K562 (cell line): ENCODE results near the gene PRDM15. TPM values are rescaled to one million over a fixed set of nuclear protein-coding genes. Genes with fewer than 3 reads are reported as not detected.

Experiments used
- CHD4 ChIP-seq: fragments of 200-600 bp; sonication (generic); IDR thresholded peaks from 3 replicates; pipeline ENCODE4 v1.6.1; 2012; ENCODE audit warnings: low read depth, mild to moderate bottlenecking, mixed read lengths, low read length, inconsistent platforms; ENCODE audit not compliant: insufficient read depth, insufficient replicate concordance, poor library complexity, severe bottlenecking
- KLF1 ChIP-seq: fragments of 450-650 bp; IDR thresholded peaks from 2 replicates; pipeline ENCODE4 v1.6.1; 2016; ENCODE audit warnings: missing genetic modification characterization, missing compliant biosample characterization
- LEF1 ChIP-seq: fragments of 450-650 bp; IDR thresholded peaks from 2 replicates; pipeline ENCODE4 v1.6.1; 2016; ENCODE audit warnings: mild to moderate bottlenecking
- MAFG ChIP-seq: fragments of 450-650 bp; conservative IDR thresholded peaks from 2 replicates; pipeline ENCODE4 v1.6.1; 2016; ENCODE audit warnings: missing genetic modification characterization, missing compliant biosample characterization
- NCOA6 ChIP-seq: fragments of 450-650 bp; IDR thresholded peaks from 2 replicates; pipeline ENCODE4 v1.6.1; 2017; ENCODE audit warnings: mild to moderate bottlenecking
- NELFE ChIP-seq: IDR thresholded peaks from 2 replicates; pipeline ENCODE4 v1.6.1; 2011; ENCODE audit warnings: mild to moderate bottlenecking; ENCODE audit not compliant: insufficient read depth, insufficient read length
- NFATC3 ChIP-seq: fragments of 450-650 bp; IDR thresholded peaks from 2 replicates; pipeline ENCODE4 v1.6.1; 2017; ENCODE audit warnings: mild to moderate bottlenecking
- RHOXF2B ChIP-seq: fragments of 250-450 bp; sonication (Bioruptor Pico); conservative IDR thresholded peaks from 2 replicates; pipeline ENCODE4 v1.5.1; 2021
- SNRNP70 ChIP-seq: fragments of 200-400 bp; formaldehyde crosslinking; optimal IDR thresholded peaks from 2 replicates; pipeline ENCODE3; 2017; ENCODE audit warnings: low read depth, low read length
- SP2 ChIP-seq: IDR thresholded peaks from 2 replicates; pipeline ENCODE4 v1.6.1; 2011; ENCODE audit warnings: mild to moderate bottlenecking, low read depth, low read length, moderate library complexity; ENCODE audit not compliant: poor library complexity, severe bottlenecking; ENCODE audit errors: extremely low read depth
- STAT5B ChIP-seq: fragments of 250-450 bp; sonication (Bioruptor Pico); IDR thresholded peaks from 2 replicates; pipeline ENCODE4 v1.8.0; 2021; ENCODE audit warnings: mild to moderate bottlenecking, inconsistent platforms
- TRIM28 ChIP-seq: fragments of 450-650 bp; IDR thresholded peaks from 2 replicates; pipeline ENCODE4 v1.6.1; 2017
- ZNF143 ChIP-seq: sonication (generic); formaldehyde crosslinking; IDR thresholded peaks from 2 replicates; pipeline ENCODE4 v1.9.0; 2022; ENCODE audit warnings: mild to moderate bottlenecking, missing genetic modification reagents
- ZNF217 ChIP-seq: sonication (generic); formaldehyde crosslinking; IDR thresholded peaks from 2 replicates; pipeline ENCODE4 v1.8.0; 2022; ENCODE audit warnings: mild to moderate bottlenecking, missing genetic modification reagents
- ZNF41 ChIP-seq: fragments of 250-450 bp; sonication (Bioruptor Pico); conservative IDR thresholded peaks from 2 replicates; pipeline ENCODE4 v1.4.0; 2020; ENCODE audit warnings: mild to moderate bottlenecking
- polyA plus RNA-seq, 8 experiments: library from polyadenylated mRNA; depleted of rRNA in 4 of 8; stranded (reverse) in 5 of 8; unstranded in 3 of 8; fragments of >200 nt; fragmentation: Nextera tagmentation in 2 of 8; fragmentation: Illumina TruSeq in 1 of 8; extraction: Ambion mirVana in 2 of 8; extraction: Trizol in 1 of 8; gene quantifications; 2 replicates each; pipeline versions ENCODE4 v1.2.1 to v1.2.3, GENCODE V29; 2011 to 2014; ENCODE audit warnings: inconsistent platforms in 1 of 8, missing spikeins in 1 of 8
- total RNA-seq, 7 experiments: library from RNA; depleted of rRNA in 6 of 7; stranded (reverse); fragments of >200 nt in 6 of 7; fragmentation: Illumina TruSeq in 2 of 7; extraction: Trizol in 2 of 7; gene quantifications; 2 replicates each; pipeline versions ENCODE4 v1.2.1 to v1.2.3, GENCODE V29; 2011 to 2021; ENCODE audit warnings: low replicate concordance in 1 of 7
- TF ChIP-seq, protein P1 (sequence below): fragments of 450-650 bp; formaldehyde crosslinking; IDR thresholded peaks from 2 replicates; pipeline ENCODE4 v1.4.0; 2020; ENCODE audit warnings: mild to moderate bottlenecking, mixed read lengths
- TF ChIP-seq, protein P2 (sequence below): fragments of 200-800 bp; sonication (Bioruptor generic); IDR thresholded peaks from 2 replicates; pipeline ENCODE4 v1.6.1; 2017; ENCODE audit warnings: missing genetic modification characterization, missing compliant biosample characterization
- TF ChIP-seq, protein P3 (sequence below): fragments of 200-800 bp; sonication (Bioruptor generic); IDR thresholded peaks from 2 replicates; pipeline ENCODE4 v1.6.1; 2016; ENCODE audit warnings: missing genetic modification characterization, missing compliant biosample characterization
- TF ChIP-seq, protein P4 (sequence below): fragments of 450-650 bp; formaldehyde crosslinking; IDR thresholded peaks from 2 replicates; pipeline ENCODE4 v1.4.0; 2020; ENCODE audit warnings: mild to moderate bottlenecking, moderate library complexity

PRDM15 gene
- total and polyA plus RNA-seq, 9 of the 15 experiments (the other 6 are each of a cell fraction or from before 2014, with no cell fraction given) = 0.93 to 9.2 (median 6.2) TPM

DNA sequence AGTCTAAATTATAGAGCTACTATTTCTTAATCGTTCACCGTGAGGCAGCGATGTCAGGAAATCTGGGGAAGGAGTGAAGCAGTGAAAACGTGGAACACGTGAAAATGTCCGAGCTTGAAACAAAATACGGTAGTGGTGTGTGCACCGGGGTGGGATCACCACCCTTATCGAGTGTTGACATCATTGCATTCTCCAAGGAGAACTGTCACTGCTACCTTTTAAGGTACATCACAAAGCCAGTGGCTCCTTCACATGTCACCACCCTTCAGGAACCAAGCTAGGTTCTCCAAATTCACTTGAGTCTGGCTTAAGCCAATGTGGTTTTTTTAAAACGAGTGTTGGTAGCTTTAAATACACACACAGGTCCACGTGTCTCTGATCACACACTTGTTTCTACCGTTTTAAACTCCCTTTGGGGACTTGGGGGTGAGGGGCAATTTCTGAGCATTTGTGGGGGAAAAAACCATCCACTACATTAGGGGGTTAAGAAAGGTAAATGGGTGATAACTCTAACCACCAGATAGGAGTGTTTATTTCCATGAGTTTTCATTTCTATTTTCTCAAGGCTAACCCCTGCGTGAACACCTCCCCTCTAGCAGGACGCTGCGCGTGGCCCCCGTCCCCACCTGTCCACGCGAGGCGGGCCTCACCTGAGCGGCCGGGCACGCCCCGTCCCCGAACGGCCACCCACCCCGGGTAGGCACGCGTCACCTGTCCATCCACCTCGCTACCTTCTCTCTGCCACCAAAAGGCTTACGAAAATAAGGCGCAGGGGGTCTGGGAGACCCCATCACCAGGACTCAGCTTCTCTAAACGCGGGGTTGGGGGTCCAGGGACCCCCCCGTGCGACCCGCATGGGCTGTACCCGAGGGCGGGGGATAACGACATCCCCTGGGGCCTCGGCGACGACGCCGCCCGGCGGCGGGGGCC, 978 bp downstream of the PRDM15 start (continued):
- TF ChIP-seq ZNF217 (CRISPR knock-in tag) (no peak), ZNF143 (CRISPR knock-in tag) (no peak), TRIM28 (no peak), SP2 (no peak), STAT5B (CRISPR knock-in tag) (no peak), LEF1 (no peak), MAFG (tag) (no peak), NFATC3 (no peak), KLF1 (no peak), NCOA6 (no peak), NELFE (no peak), RHOXF2B (CRISPR knock-in tag) (no peak), ZNF41 (no peak), CHD4 (no peak), SNRNP70 (no peak)
- TF ChIP-seq, protein P1, sequence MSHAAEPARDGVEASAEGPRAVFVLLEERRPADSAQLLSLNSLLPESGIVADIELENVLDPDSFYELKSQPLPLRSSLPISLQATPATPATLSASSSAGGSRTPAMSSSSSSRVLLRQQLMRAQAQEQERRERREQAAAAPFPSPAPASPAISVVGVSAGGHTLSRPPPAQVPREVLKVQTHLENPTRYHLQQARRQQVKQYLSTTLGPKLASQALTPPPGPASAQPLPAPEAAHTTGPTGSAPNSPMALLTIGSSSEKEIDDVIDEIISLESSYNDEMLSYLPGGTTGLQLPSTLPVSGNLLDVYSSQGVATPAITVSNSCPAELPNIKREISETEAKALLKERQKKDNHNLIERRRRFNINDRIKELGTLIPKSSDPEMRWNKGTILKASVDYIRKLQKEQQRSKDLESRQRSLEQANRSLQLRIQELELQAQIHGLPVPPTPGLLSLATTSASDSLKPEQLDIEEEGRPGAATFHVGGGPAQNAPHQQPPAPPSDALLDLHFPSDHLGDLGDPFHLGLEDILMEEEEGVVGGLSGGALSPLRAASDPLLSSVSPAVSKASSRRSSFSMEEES = no peak
- TF ChIP-seq, protein P2, sequence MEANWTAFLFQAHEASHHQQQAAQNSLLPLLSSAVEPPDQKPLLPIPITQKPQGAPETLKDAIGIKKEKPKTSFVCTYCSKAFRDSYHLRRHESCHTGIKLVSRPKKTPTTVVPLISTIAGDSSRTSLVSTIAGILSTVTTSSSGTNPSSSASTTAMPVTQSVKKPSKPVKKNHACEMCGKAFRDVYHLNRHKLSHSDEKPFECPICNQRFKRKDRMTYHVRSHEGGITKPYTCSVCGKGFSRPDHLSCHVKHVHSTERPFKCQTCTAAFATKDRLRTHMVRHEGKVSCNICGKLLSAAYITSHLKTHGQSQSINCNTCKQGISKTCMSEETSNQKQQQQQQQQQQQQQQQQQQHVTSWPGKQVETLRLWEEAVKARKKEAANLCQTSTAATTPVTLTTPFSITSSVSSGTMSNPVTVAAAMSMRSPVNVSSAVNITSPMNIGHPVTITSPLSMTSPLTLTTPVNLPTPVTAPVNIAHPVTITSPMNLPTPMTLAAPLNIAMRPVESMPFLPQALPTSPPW (CRISPR knock-in tag) = no peak; the same call in 1 of the 2 replicates
- TF ChIP-seq, protein P3, sequence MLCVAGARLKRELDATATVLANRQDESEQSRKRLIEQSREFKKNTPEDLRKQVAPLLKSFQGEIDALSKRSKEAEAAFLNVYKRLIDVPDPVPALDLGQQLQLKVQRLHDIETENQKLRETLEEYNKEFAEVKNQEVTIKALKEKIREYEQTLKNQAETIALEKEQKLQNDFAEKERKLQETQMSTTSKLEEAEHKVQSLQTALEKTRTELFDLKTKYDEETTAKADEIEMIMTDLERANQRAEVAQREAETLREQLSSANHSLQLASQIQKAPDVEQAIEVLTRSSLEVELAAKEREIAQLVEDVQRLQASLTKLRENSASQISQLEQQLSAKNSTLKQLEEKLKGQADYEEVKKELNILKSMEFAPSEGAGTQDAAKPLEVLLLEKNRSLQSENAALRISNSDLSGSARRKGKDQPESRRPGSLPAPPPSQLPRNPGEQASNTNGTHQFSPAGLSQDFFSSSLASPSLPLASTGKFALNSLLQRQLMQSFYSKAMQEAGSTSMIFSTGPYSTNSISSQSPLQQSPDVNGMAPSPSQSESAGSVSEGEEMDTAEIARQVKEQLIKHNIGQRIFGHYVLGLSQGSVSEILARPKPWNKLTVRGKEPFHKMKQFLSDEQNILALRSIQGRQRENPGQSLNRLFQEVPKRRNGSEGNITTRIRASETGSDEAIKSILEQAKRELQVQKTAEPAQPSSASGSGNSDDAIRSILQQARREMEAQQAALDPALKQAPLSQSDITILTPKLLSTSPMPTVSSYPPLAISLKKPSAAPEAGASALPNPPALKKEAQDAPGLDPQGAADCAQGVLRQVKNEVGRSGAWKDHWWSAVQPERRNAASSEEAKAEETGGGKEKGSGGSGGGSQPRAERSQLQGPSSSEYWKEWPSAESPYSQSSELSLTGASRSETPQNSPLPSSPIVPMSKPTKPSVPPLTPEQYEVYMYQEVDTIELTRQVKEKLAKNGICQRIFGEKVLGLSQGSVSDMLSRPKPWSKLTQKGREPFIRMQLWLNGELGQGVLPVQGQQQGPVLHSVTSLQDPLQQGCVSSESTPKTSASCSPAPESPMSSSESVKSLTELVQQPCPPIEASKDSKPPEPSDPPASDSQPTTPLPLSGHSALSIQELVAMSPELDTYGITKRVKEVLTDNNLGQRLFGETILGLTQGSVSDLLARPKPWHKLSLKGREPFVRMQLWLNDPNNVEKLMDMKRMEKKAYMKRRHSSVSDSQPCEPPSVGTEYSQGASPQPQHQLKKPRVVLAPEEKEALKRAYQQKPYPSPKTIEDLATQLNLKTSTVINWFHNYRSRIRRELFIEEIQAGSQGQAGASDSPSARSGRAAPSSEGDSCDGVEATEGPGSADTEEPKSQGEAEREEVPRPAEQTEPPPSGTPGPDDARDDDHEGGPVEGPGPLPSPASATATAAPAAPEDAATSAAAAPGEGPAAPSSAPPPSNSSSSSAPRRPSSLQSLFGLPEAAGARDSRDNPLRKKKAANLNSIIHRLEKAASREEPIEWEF (CRISPR knock-in tag) = no peak
- TF ChIP-seq, protein P4, sequence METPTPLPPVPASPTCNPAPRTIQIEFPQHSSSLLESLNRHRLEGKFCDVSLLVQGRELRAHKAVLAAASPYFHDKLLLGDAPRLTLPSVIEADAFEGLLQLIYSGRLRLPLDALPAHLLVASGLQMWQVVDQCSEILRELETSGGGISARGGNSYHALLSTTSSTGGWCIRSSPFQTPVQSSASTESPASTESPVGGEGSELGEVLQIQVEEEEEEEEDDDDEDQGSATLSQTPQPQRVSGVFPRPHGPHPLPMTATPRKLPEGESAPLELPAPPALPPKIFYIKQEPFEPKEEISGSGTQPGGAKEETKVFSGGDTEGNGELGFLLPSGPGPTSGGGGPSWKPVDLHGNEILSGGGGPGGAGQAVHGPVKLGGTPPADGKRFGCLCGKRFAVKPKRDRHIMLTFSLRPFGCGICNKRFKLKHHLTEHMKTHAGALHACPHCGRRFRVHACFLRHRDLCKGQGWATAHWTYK = no peak
